Spleen (tissue), 11 donors: ENCODE measurements around the gene APOL2. TPM values are rescaled to one million over a fixed set of nuclear protein-coding genes. Genes with fewer than 3 reads are reported as not detected.
A peak's percentile ranks its signal among the peaks of the same experiment; 100 is the strongest.

Source experiments
- DNase-seq: peaks from one replicate; pipeline ENCODE4 v3.0.0-alpha.2; 2020
- H3K27ac ChIP-seq, 8 donors: fragments of 200-600 bp; sonication (generic) in 7 of 8; 1 replicate in 4 of 8; 2 replicates in 4 of 8; pipeline versions ENCODE4 v1.5.0 to v1.8.0; 2016 to 2021; ENCODE audit warnings: inconsistent platforms in 4 of 8, mild to moderate bottlenecking in 4 of 8, moderate library complexity in 1 of 8
- H3K27me3 ChIP-seq, 7 donors: fragments of 200-600 bp; sonication (generic) in 6 of 7; replicated peaks in 1 of 7; 1 replicate in 4 of 7; 2 replicates in 3 of 7; pipeline versions ENCODE4 v1.5.0 to v1.8.0; 2016 to 2021; ENCODE audit warnings: inconsistent platforms in 3 of 7, mild to moderate bottlenecking in 1 of 7
- H3K36me3 ChIP-seq, 6 donors: fragments of 200-600 bp; sonication (generic) in 5 of 6; 1 replicate in 4 of 6; 2 replicates in 2 of 6; pipeline versions ENCODE4 v1.5.0 to v1.8.0; 2016 to 2021; ENCODE audit warnings: inconsistent platforms in 2 of 6
- H3K4me1 ChIP-seq, 6 donors: fragments of 200-600 bp; sonication (generic) in 5 of 6; 1 replicate in 3 of 6; 2 replicates in 3 of 6; pipeline versions ENCODE4 v1.5.0 to v1.8.0; 2016 to 2021; ENCODE audit warnings: inconsistent platforms in 3 of 6
- H3K4me3 ChIP-seq, 8 donors: fragments of 200-600 bp; sonication (generic) in 7 of 8; 1 replicate in 4 of 8; 2 replicates in 4 of 8; pipeline versions ENCODE4 v1.5.0 to v1.8.0; 2016 to 2021; ENCODE audit warnings: inconsistent platforms in 4 of 8, mild to moderate bottlenecking in 4 of 8, moderate library complexity in 2 of 8
- H3K9me3 ChIP-seq, 8 donors: fragments of 200-600 bp; sonication (generic) in 7 of 8; 1 replicate in 4 of 8; 2 replicates in 4 of 8; pipeline versions ENCODE4 v1.5.0 to v1.8.0; 2016 to 2021; ENCODE audit warnings: inconsistent platforms in 4 of 8
- POLR2A ChIP-seq, 3 donors: fragments of 450-650 bp; IDR thresholded peaks; one replicate each; pipeline ENCODE4 v1.5.1; 2017; ENCODE audit warnings: antibody characterized with exemption in 3 of 3, mild to moderate bottlenecking in 1 of 3
- POLR2AphosphoS5 ChIP-seq, 3 donors: sonication (generic); formaldehyde crosslinking; IDR thresholded peaks; one replicate each; pipeline ENCODE4 v1.5.1; 2017; ENCODE audit warnings: antibody characterized with exemption in 3 of 3
- WGBS, 5 donors: extraction: QIAGEN DNeasy Blood & Tissue Kit in 3 of 5; methylation state at CpG; one replicate each; pipeline versions ENCODE4 v1.1.5 to v1.1.7; 2013 to 2018; 5-methylcytosine and 5-hydroxymethylcytosine counted together
- intact Hi-C: fragments of 100-400 bp; cut with DNase I; formaldehyde crosslinking; loops from one replicate; pipeline ENCODE4 v1.15.0; 2023; ENCODE audit warnings: low total_unique reads
- polyA plus RNA-seq, 3 donors: library from polyadenylated mRNA; stranded (reverse); fragments of 200-250 nt; gene quantifications; one replicate each; pipeline ENCODE4 v1.2.1, GENCODE V29; 2013
- total RNA-seq, 7 donors: library from RNA; depleted of rRNA in 3 of 7; stranded (reverse); fragments of >200 nt in 3 of 7; fragmentation: NEBNext Ultra II Directional in 4 of 7; extraction: Animal tissue kit (Norgen Biotek cat#: 25700) in 4 of 7; gene quantifications; one replicate each; pipeline versions ENCODE4 v1.1.0 to v1.2.1, GENCODE V29; 2016 to 2021
- TF ChIP-seq, protein P1 (sequence below), 11 experiments: fragments of 200-600 bp in 7 of 11; fragments of 450-650 bp in 4 of 11; sonication (generic) in 4 of 11; IDR thresholded peaks in 8 of 11; conservative IDR thresholded peaks in 3 of 11; 1 replicate in 7 of 11; 2 replicates in 4 of 11; pipeline versions ENCODE4 v1.4.0 to v1.8.0; 2016 to 2021; ENCODE audit warnings: antibody characterized with exemption in 11 of 11, inconsistent platforms in 4 of 11, mild to moderate bottlenecking in 1 of 11
- donor health status: healthy with polysubstance abuse.
- donor health status: DM: no; HTN: no; CAD: no; lungs with moderate emphysema.
- donor health status: DM: no; HTN: no; CAD: no.
- donor health status: Bipolar disorder and iron deficiency.
- donor health status: healthy.
- donor health status: DM: no; HTN: no; CAD: no.
- donor health status: DM: yes; HTN: yes; CAD: no.

The APOL2 gene
- total and polyA plus RNA-seq, 10 donors = 16.0 to 77.2 (median 57.2) TPM

DNA sequence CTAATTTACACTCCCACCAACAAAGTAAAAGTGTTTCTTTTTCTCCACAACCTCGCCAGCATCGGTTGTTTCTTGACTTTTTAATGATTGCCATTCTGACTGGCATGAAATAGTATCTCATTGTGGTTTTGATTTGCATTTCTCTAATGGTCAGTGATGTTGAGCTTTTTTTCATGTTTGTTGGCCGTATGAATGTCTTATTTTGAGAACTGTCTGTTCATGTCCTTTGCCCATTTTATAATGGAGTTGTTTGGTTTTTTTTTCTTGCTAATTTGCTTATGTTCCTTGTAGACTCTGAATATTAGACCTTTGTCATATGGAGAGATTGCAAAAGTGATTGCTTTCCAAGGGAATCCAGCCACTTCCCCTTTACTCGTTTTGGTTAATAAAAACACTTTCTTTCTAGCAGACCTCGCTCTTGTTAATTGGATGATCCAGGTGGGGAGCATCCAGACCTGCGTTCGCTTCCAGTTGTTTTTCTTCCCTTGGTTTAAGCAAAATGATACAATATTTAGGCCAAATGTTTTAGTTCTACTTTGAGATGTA lies 20.6 kb downstream of the APOL2 start:
- Histone ChIP-seq H3K27me3 (peaks cover 0 to 6% (median 0%) of the 10 kb centered on the region in 7 donors), H3K27ac (no peak overlapping the region), H3K36me3 (no peaks in the 10 kb centered on the region), H3K4me1 (peaks cover 0 to 24% (median 8%) of the 10 kb centered on the region in 6 donors), H3K4me3 (no peak overlapping the region), H3K9me3 (no peaks in the 10 kb centered on the region)
- no peak for DNase-seq
- TF ChIP-seq, protein P1, sequence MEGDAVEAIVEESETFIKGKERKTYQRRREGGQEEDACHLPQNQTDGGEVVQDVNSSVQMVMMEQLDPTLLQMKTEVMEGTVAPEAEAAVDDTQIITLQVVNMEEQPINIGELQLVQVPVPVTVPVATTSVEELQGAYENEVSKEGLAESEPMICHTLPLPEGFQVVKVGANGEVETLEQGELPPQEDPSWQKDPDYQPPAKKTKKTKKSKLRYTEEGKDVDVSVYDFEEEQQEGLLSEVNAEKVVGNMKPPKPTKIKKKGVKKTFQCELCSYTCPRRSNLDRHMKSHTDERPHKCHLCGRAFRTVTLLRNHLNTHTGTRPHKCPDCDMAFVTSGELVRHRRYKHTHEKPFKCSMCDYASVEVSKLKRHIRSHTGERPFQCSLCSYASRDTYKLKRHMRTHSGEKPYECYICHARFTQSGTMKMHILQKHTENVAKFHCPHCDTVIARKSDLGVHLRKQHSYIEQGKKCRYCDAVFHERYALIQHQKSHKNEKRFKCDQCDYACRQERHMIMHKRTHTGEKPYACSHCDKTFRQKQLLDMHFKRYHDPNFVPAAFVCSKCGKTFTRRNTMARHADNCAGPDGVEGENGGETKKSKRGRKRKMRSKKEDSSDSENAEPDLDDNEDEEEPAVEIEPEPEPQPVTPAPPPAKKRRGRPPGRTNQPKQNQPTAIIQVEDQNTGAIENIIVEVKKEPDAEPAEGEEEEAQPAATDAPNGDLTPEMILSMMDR (IDR thresholded peaks at IDR 0.05 in 8 of 11, conservative IDR thresholded peaks at IDR 0.05 in 3 of 11) = no peak
- TF ChIP-seq POLR2A (IDR thresholded peaks at IDR 0.05) = no peak
- no peak for TF ChIP-seq POLR2AphosphoS5 (IDR thresholded peaks at IDR 0.05)
- intact Hi-C loops = no loop called here
- 74 to 84% (median 78%) methylated on average over 7 of the region's 7 CpGs for WGBS, 5 donors

DNA sequence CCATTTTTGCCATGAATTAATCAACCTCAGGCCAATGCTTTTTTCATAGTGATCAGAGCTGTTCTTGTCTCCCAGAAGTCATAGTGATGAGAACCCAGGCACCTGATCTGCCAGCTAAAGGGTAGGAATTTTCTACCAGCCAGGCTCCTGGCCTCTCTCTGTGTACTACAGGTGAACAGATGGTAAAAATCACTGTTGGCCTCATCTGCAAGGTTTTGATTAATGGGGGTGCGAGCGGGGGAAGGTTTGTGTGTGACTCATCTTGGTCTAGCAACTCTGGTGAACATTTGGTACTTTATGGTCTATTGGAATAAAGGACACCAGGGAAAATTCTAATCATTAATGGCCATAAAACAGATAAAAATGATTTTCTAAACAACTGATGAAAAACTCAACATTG lies 23.3 kb downstream of the APOL2 start:
- intact Hi-C loops = no loop called here
- Histone ChIP-seq H3K27ac (no peak overlapping the region), H3K9me3 (no peaks in the 10 kb centered on the region), H3K36me3 (no peaks in the 10 kb centered on the region), H3K4me1 (peaks cover 8 to 42% (median 22%) of the 10 kb centered on the region in 6 donors), H3K4me3 (no peak overlapping the region), H3K27me3 (peaks cover 0 to 6% (median 0%) of the 10 kb centered on the region in 7 donors)
- no peak for DNase-seq
- 41 to 97% (median 83%) methylated on average over 2 of the region's 2 CpGs for WGBS, 5 donors
- TF ChIP-seq POLR2A (IDR thresholded peaks at IDR 0.05) (no peak), POLR2AphosphoS5 (IDR thresholded peaks at IDR 0.05) (no peak)
- TF ChIP-seq, protein P1 (IDR thresholded peaks at IDR 0.05 in 8 of 11, conservative IDR thresholded peaks at IDR 0.05 in 3 of 11) = no peak

DNA sequence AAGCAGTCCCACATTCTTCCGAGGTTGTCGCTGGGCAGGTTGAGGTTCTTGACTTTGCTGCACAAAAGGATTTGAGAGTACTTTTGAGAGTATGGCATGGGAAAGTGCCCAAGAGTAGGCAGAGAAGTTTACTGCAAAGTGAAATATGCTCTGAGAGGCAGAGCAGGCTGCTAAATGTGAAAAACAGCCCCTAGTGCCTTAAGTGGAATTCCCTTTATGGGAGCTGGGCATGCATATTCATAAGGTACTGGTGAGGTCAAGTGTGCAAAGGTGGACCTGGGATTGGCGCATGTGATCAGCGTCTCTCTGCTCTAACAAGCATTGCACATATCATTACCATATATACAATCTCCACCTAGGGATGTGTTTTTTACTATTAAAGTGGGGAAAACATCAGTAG lies 25.7 kb downstream of the APOL2 start:
- peaks cover 0 to 14% (median 0%) of the 10 kb centered on the region in 8 donors for H3K9me3 ChIP-seq
- no peak overlapping the region for H3K4me3 ChIP-seq
- H3K4me1 ChIP-seq = peaks cover 6 to 49% (median 30%) of the 10 kb centered on the region in 6 donors
- WGBS, 5 donors = 81 to 97% (median 90%) methylated on average over 4 of the region's 4 CpGs
- TF ChIP-seq, protein P1 (IDR thresholded peaks at IDR 0.05 in 8 of 11, conservative IDR thresholded peaks at IDR 0.05 in 3 of 11) = no peak
- TF ChIP-seq POLR2A (IDR thresholded peaks at IDR 0.05) = no peak
- TF ChIP-seq POLR2AphosphoS5 (IDR thresholded peaks at IDR 0.05) = no peak
- intact Hi-C loops = no loop called here
- H3K27me3 ChIP-seq = peaks cover 0 to 6% (median 0%) of the 10 kb centered on the region in 7 donors
- no peak overlapping the region for H3K27ac ChIP-seq
- H3K36me3 ChIP-seq = no peaks in the 10 kb centered on the region
- DNase-seq = no peak

DNA sequence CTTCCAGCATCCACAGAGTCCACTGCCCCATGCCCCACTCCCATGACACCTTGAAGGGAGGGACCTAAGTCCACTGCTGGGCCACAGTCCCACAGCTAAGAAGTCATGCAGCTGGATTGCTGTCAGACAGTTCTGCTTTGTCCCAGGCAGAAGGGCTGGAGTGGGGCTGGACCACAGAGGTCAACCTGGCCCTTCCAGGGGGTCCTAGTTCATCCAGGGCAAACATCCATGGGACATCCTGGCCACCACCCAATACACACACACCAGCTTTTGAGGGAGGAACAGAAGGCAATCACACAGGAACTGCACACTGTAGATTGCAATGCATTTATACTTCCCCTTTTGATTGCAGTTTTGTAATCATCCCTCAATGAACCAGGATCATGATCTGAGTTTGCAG lies 26.4 kb downstream of the APOL2 start:
- Histone ChIP-seq H3K36me3 (no peaks in the 10 kb centered on the region), H3K4me1 (peaks cover 6 to 54% (median 32%) of the 10 kb centered on the region in 6 donors), H3K9me3 (peaks cover 0 to 15% (median 0%) of the 10 kb centered on the region in 8 donors), H3K27ac (peak overlapping the region in 2 of 8 donors; percentile 21 to 56), H3K27me3 (peaks cover 0 to 6% (median 0%) of the 10 kb centered on the region in 7 donors), H3K4me3 (no peak overlapping the region)
- DNase-seq = no peak
- intact Hi-C loops = no loop called here
- TF ChIP-seq POLR2AphosphoS5 (IDR thresholded peaks at IDR 0.05) (no peak), POLR2A (IDR thresholded peaks at IDR 0.05) (no peak)
- TF ChIP-seq, protein P1 (IDR thresholded peaks at IDR 0.05 in 8 of 11, conservative IDR thresholded peaks at IDR 0.05 in 3 of 11) = no peak
